Neural progenitor cell (in vitro differentiated cells): ENCODE data around the gene TSPAN18.

Experiments
- CTCF ChIP-seq: fragments of 200-600 bp; sonication (generic); IDR thresholded peaks from 2 replicates; pipeline ENCODE4 v1.5.1; 2017; ENCODE audit warnings: antibody characterized with exemption, mild to moderate bottlenecking
- EZH2 ChIP-seq: fragments of 200-600 bp; sonication (generic); IDR thresholded peaks from 2 replicates; pipeline ENCODE4 v1.6.1; 2017; ENCODE audit warnings: antibody characterized with exemption, mild to moderate bottlenecking, moderate library complexity
- EZH2phosphoT487 ChIP-seq: fragments of 200-600 bp; sonication (generic); IDR thresholded peaks from 2 replicates; pipeline ENCODE4 v1.6.1; 2017; ENCODE audit warnings: antibody characterized with exemption

DNA sequence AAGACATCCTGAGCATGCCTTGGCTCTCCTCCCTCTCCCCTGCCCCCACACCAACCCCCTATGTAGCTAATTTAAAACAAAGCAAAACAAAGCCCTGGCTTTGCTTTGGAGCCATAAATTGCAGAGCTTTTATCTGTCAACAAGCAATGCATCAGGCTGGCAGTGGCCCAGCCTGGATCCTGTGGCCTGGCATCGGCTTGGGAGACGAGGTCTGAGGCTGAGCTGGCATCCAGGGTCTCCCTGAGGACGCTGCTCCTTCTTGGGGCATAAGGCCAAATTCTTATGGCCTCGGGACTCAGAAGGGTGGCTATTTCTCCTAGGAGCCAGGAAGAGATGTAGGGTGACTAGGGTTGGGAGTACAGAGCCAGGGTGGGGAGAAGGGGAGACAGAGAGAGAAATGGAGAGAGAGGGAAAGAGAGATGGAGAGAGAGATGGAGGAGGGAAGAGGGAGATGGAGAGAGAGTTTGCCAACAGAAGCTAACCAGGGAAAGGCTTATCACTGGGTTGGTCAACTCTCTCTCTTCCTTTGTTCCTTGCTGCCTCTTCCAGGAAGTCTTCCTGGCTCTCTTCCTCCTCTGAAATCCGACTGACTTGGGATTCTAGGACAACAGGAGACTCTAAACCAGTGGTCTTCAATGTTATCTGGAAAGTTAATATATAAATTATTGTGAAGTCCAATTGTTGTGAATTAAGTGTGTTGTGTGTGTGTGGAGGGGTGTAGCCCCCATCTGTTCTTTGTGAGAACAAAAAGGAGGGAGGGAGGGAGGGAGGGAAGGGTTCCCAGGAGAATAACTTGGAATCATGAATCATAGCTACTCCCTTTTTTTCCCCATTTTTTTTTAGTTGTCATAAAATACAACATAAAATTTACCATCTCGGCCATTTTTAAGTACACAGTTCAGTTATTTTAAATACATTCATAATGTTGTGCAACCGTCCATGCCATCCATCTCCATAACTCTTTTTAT, 29.1 kb downstream of the TSPAN18 start:
- TF ChIP-seq CTCF (no peak), EZH2 (no peak), EZH2phosphoT487 (no peak)
